ENCODE measurements around the gene TRIM14. TPM values are rescaled to one million over a fixed set of nuclear protein-coding genes. Genes with fewer than 3 reads are reported as not detected.

TRIM14 gene
- total and polyA plus RNA-seq, 2 donors from 2014 or later, result 11.3 to 26.3 TPM

GRCh38 chr9:98135938-98136337, 16.9 kb upstream of the TRIM14 start:
- Histone ChIP-seq H3K27me3 (ENCODE audit: control insufficient read depth, insufficient read depth, low read length) (no peaks in the 10 kb centered on the region), H3K4me1 (ENCODE audit: control insufficient read depth in 2 of 3, insufficient read depth in 2 of 3, low read depth in 1 of 3, low read length in 3 of 3) (no peaks in the 10 kb centered on the region), H3K27ac (ENCODE audit: low read depth in 2 of 2, low read length in 2 of 2) (no peak overlapping the region), H3K9ac (ENCODE audit: low read length in 3 of 3) (no peak overlapping the region), H3K9me3 (ENCODE audit: control insufficient read depth in 2 of 3, insufficient read depth in 1 of 3, low read length in 3 of 3) (no peaks in the 10 kb centered on the region), H3K36me3 (ENCODE audit: control insufficient read depth in 2 of 3, insufficient read depth in 3 of 3, low read length in 3 of 3) (no peaks in the 10 kb centered on the region), H3K4me3 (ENCODE audit: low read length in 3 of 3) (no peak overlapping the region)
- TF ChIP-seq CTCF (IDR thresholded peaks at IDR 0.05; ENCODE audit: borderline replicate concordance, extremely low read depth, insufficient read depth), result no peak
- intact Hi-C loops (cut with DNase I), result no loop called here
- DNase-seq (no peak), FAIRE-seq (no peak)

DNA sequence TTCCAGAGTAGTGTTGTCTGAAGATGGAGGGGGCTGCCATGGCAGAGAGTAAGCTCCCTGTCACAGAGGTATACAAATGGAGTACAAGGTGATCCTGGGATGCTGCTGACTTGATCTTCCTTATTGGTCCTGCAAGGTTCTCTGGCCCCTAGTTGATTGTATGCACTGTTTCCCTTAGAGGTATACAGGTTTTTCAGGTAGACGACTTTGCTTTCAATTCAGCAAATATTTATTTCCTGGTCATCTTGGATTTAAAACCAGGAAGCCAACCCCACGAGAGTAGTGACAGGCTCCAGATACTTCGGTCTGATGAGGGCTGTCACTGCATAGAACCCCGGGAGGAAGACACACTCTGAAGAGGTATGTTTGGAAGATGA, 16.5 kb upstream of the TRIM14 start:
- no peaks in the 10 kb centered on the region for H3K9me3 ChIP-seq (ENCODE audit: control insufficient read depth in 2 of 3, insufficient read depth in 1 of 3, low read length in 3 of 3)
- no peak overlapping the region for H3K9ac ChIP-seq (ENCODE audit: low read length in 3 of 3)
- TF ChIP-seq CTCF (IDR thresholded peaks at IDR 0.05; ENCODE audit: borderline replicate concordance, extremely low read depth, insufficient read depth), result no peak
- no peak overlapping the region for H3K27ac ChIP-seq (ENCODE audit: low read depth in 2 of 2, low read length in 2 of 2)
- no peak for FAIRE-seq
- DNase-seq, result no peak
- no peaks in the 10 kb centered on the region for H3K27me3 ChIP-seq (ENCODE audit: control insufficient read depth, insufficient read depth, low read length)
- no peak overlapping the region for H3K4me3 ChIP-seq (ENCODE audit: low read length in 3 of 3)
- no peaks in the 10 kb centered on the region for H3K4me1 ChIP-seq (ENCODE audit: control insufficient read depth in 2 of 3, insufficient read depth in 2 of 3, low read depth in 1 of 3, low read length in 3 of 3)
- intact Hi-C loops (cut with DNase I), result no loop called here
- no peaks in the 10 kb centered on the region for H3K36me3 ChIP-seq (ENCODE audit: control insufficient read depth in 2 of 3, insufficient read depth in 3 of 3, low read length in 3 of 3)

DNA sequence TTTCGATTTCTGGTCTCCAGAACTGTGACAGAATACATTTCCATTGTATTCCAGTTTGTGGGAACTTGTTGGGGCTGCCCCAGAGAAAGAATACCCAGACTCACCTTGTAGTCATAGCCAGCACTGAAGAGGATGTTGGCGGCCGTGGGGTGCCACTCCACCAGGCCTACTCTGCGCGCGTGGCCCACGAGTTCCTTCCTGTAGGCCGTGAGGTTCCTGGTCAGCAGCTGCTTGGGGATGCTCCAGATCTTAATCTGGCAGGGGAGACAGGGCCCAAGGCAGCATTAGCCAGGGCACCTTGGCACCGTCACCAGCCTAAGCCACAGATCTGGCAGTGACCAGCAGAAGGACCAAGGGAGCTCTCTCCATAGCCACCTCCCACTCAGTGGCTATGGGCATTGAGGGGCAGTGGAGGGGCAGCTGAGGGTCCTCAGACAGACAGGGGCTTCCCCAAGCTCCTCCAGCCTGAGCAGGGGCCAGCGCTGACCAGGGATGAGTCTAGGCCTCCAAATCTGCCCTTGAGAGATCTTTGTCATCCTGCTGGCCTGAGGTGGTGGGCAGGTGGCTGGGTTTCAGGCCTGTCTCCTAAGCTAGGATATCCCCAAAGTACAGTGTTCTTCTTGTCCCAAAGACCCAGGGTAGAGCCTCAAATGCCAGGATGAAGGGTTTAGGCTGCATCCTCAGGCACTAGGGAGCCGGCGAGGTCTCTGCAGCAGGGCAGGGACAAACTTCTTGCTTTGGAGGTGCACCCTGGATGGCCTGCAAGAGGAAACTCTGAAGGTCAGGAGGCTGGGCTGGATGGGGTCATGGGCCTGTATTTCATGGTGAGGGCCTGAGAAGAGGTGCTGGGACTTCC, 15.9 kb upstream of the TRIM14 start:
- Histone ChIP-seq H3K36me3 (ENCODE audit: control insufficient read depth in 2 of 3, insufficient read depth in 3 of 3, low read length in 3 of 3) (no peaks in the 10 kb centered on the region), H3K27ac (ENCODE audit: low read depth in 2 of 2, low read length in 2 of 2) (no peak overlapping the region), H3K4me3 (ENCODE audit: low read length in 3 of 3) (no peak overlapping the region), H3K9me3 (ENCODE audit: control insufficient read depth in 2 of 3, insufficient read depth in 1 of 3, low read length in 3 of 3) (no peaks in the 10 kb centered on the region), H3K9ac (ENCODE audit: low read length in 3 of 3) (no peak overlapping the region), H3K27me3 (ENCODE audit: control insufficient read depth, insufficient read depth, low read length) (no peaks in the 10 kb centered on the region), H3K4me1 (ENCODE audit: control insufficient read depth in 2 of 3, insufficient read depth in 2 of 3, low read depth in 1 of 3, low read length in 3 of 3) (no peaks in the 10 kb centered on the region)
- DNase-seq (no peak), FAIRE-seq (no peak)
- TF ChIP-seq CTCF (IDR thresholded peaks at IDR 0.05; ENCODE audit: borderline replicate concordance, extremely low read depth, insufficient read depth), result no peak
- intact Hi-C loops (cut with DNase I), result no loop called here

Measured in kidney (tissue), 14 donors.